NOMO-1 treated with DMSO at 0.1 percent for 48 hours (cell line): ENCODE measurements around the gene COX19.
"Not testable (repeated sequence)": the region's sequence is repeated elsewhere in the genome, so short reads cannot be mapped to it uniquely, and the experiment has no call there.

Experiments
- DNase-seq: peaks from one replicate; lab custom pipeline; 2025; ENCODE audit not compliant: unreplicated experiment; lab: John Stamatoyannopoulos, UW

COX19 gene

DNA sequence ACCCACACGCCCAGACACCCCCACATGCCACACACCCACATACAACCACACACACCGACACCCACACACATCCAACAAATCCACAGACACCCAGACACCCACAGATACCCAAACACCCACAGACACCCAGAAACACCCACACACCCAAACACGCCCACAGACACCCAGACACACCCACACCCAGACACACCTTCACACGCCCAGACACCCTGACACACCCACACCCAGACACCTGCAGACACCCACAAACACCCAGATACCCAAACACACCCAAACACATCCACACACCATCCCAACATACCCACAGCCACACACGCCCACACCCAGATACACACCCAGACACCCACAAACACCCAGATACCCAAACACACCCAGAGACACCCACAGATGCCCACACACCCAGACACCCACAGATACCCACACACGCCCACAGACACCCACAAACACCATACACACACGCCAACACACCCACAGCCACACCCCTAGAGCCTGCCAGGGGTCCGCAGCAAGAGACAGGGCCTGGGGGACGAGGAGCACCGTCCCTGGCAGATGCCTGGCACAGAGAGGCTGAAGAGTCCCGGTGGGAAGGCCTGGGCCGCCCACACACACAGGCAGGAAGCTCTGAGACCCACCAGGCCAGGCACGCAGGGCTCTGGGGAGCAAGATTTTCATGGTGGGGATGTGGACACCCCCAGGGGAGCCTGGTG lies 36.1 kb upstream of the COX19 start:
- no peak for DNase-seq

- no peak for DNase-seq
These were observed 34.9 kb upstream of the COX19 start for GRCh38 chr7:1010226-1010625.

DNA sequence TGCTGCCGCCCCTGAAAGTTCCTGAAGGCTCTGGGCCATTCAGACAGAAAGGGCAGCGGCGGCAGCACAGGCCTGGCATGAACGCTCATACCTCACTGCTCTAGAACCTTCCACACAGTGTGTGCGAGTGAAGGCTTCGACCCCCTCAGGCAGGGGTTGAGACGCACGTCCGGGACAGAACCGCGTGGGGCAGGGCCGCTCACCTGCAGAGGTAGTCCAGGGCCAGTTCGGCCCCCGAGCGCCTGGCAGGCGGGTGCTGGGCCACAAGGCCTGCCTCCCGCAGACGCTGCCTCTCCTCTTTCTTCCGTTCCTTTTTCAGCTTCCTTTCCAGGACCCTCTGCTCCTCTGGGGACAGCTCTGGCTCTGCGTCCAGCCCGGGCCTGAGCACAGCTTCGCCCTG lies 34.4 kb upstream of the COX19 start:
- DNase-seq, result no peak

DNA sequence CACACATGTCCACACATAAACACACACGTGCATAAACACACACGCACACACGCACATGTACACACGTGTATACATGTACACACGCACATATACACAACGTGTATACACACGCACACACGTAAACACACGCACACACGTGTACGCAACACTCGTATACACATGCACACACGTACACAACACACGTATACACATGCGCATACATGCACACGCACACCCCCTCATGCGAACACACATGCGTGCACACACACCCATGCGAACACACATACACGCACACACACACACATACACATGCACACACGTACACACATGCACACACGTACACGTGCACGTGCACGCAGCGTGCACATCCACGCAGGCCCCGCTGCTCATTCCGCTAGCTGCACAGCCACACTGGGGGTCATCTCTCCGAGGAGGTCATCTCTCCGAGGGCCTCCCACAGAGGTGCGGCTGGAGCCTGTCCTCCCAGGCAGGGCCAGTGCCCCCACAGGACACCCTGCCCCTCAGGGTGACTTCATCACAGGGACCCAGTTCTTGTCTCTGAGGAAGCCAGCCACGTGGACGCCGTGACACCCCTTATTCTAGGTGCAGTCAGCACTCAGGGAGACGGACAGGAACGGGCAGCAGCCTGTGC lies 33.5 kb upstream of the COX19 start:
- DNase-seq, result no peak

- no peak for DNase-seq
These were observed 32.6 kb upstream of the COX19 start for GRCh38 chr7:1007901-1008300.

GRCh38 chr7:1005303-1005702 lies 30.0 kb upstream of the COX19 start:
- no peak for DNase-seq

- DNase-seq, result no peak
These were observed 28.9 kb upstream of the COX19 start for GRCh38 chr7:1004018-1004852.

GRCh38 chr7:1002445-1002844 lies 27.1 kb upstream of the COX19 start:
- not testable (repeated sequence) for DNase-seq

GRCh38 chr7:1002026-1002425 lies 26.7 kb upstream of the COX19 start:
- not testable (repeated sequence) for DNase-seq

DNA sequence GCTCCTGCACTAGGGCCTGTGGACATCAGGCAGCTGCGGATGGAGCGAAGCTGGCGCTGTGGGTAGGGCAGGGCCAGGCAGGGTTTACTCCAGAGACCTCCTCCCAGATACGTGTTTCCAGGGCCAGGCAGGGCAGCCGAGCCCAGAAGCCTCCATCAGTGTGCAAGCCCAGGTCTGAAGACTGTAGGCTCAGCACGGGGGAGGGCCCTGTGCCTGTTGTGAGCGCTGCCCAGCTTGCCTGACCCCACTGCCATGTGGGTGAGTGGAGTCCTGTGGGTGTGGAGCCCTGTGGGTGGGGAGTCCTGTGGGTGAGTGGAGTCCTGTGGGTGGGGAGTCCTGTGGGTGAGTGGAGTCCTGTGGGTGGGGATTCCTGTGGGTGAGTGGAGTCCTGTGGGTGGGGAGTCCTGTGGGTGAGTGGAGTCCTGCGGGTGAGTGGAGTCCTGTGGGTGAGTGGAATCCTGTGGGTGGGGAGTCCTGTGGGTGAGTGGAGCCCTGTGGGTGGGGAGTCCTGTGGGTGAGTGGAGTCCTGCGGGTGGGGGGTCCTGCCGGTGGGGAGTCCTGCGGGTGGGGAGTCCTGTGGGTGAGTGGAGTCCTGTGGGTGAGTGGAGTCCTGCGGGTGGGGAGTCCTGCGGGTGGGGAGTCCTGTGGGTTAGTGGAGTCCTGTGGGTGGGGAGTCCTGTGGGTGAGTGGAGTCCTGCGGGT lies 25.9 kb upstream of the COX19 start:
- DNase-seq, result not testable (repeated sequence)

DNA sequence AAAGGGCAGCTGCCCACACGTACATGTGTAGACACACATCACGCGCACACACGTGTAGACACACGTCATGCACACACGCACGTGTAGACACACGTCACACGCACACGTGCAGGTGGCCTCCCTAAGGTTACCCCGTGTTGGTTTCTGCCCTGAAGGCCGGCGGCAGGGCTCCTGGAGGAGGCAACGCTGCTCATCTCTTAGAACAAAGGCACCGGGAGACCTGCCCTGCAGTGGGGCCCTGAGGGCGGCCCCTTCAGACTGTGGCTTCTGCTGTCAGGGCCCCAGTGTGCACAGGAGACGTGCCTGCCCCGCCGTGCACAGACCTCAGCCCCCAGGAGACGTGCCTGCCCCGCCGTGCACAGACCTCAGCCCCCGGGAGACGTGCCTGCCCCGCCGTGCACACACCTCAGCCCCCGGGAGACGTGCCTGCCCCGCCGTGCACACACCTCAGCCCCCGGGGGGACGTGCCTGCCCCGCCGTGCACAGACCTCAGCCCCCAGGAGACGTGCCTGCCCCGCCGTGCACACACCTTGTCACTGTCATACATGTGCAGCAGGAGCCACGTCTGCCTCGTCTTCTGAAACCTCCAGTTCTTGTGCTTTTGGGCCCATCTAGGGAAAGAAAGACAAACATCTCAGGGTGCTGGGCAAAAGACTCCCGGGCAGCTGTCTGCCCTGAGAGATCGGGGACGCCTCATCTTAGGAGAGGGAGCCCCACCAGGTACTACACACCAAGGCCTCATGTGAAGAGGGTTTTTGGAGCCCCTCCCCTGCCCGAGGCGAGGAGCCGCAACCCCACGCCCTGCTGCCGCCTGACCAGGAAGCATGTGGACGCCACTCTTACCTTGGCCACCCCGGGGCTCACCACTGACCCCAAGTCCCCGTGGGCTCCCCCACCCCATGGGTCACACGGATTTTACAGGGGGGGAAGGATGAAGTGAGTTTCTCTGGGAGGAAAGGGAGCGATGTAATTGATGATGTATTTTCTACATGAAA lies 24.9 kb upstream of the COX19 start:
- DNase-seq, result no peak

DNA sequence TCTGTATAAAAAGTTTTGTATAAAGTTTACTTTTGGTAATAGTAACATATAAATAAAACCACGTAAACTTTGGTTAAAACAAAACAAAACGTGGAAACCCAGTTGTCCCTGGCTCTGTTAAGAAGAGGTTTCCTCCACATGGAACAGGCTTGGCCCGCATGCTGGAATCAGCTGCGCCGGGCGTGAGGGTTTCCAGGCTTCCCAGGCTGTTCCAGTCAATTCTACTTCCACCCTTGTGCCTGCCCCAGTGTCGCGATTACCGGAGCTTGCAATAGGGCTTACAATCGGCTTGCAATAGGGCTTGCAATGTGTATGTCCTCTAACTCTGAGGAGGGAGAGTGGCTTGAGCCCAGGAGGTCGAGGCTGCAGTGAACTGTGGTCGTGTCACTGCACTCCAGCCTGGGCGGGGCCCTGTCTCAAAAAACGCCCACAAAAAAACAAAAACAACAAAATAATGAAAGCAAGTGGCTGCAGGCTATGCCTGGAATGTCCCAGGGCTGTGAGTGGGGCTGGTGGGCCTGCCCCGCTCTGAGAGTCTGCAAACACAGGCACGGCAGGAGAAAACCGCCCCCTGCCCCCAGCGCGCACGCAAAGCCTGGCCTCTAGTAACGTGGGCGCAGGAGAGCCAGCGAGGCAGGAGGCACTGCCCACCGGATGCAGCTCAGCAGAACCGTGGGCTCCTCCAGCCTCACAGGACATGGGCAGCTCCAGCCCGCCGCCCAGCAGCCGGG lies 24.0 kb upstream of the COX19 start:
- no peak for DNase-seq

GRCh38 chr7:997404-998395 lies 22.4 kb upstream of the COX19 start:
- no peak for DNase-seq

- no peak for DNase-seq
These were observed 20.9 kb upstream of the COX19 start for GRCh38 chr7:996079-996872.

- DNase-seq, result no peak
These were observed 20.2 kb upstream of the COX19 start for GRCh38 chr7:995571-995970.

DNA sequence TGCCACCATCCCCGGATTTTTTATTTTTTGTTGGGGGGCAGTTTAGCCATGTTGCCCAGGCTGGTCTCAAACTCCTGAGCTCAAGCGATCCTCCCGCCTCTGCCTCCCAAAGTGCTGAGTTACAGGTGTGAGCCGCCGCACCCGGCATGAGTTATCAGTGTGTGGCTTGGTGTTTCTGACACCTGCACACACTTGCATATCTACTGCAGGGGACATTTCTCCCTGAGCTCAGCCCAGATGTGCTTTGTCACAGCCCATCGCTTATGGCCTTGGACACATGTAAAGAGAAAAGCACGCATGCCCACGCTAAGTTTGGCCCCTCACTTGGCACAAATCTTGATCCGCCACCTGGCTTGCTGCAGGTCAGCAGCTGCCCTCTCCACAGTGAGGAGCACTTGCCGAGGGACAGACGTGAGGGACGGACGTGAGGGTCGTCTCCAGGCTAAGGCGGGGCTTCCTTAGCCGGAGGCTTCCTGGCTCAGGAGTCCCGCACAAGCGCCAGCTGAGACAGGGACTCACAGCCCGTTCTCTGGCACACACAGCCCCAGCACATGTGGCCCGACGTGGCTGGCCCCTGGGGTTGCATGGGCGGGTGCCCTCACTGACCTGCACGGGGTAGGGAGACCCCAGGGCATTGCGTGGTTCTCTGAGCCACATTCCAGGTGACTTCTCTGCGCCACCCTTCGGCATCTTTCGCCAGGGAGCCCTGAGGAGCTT lies 19.4 kb upstream of the COX19 start:
- no peak for DNase-seq
